Breast epithelium (tissue), 3 donors: ENCODE data around the gene CLNK.

ENCODE experiments used
- POLR2A ChIP-seq: fragments of 450-650 bp; IDR thresholded peaks from one replicate; pipeline ENCODE4 v1.6.1; 2016; ENCODE audit warnings: antibody characterized with exemption, mild to moderate bottlenecking, moderate library complexity
- POLR2AphosphoS5 ChIP-seq, 3 donors: sonication (generic); formaldehyde crosslinking; IDR thresholded peaks; one replicate each; pipeline ENCODE4 v1.6.1; 2017; ENCODE audit warnings: antibody characterized with exemption in 3 of 3

- TF ChIP-seq POLR2A (no peak), POLR2AphosphoS5 (IDR thresholded peaks at IDR 0.05) (no peak)
These were observed 3.5 kb upstream of the CLNK start for GRCh38 chr4:10688022-10688421.
